GM12891 (cell line): ENCODE data around the gene HRG.

ENCODE experiments used
- PAX5 ChIP-seq: IDR thresholded peaks from 2 replicates; pipeline ENCODE4 v1.6.1; 2011; ENCODE audit warnings: low read length, moderate library complexity, mild to moderate bottlenecking; ENCODE audit not compliant: insufficient read depth, severe bottlenecking
- POLR2A ChIP-seq: IDR thresholded peaks from 2 replicates; pipeline ENCODE4 v1.6.1; 2011; ENCODE audit warnings: low read depth, low read length, control low read depth
- POLR2AphosphoS5 ChIP-seq: IDR thresholded peaks from 2 replicates; pipeline ENCODE4 v1.6.1; 2011; ENCODE audit warnings: low read depth, low read length, control low read depth
- SPI1 ChIP-seq: IDR thresholded peaks from 2 replicates; pipeline ENCODE4 v1.6.1; 2011; ENCODE audit warnings: low read depth, low read length, control low read depth
- TAF1 ChIP-seq: IDR thresholded peaks from 2 replicates; pipeline ENCODE4 v1.6.1; 2011; ENCODE audit warnings: low read depth, low read length, control low read depth

- TF ChIP-seq POLR2AphosphoS5 (no peak), POLR2A (no peak), TAF1 (no peak), SPI1 (no peak), PAX5 (no peak)
These were observed 12.8 kb downstream of the HRG start for GRCh38 chr3:186678604-186679003.
